ENCODE results near the gene ATCAY.

- TF ChIP-seq SMC3 (IDR thresholded peaks at IDR 0.05; ENCODE audit: low read depth, low read length), result no peak
- TF ChIP-seq, protein P1, sequence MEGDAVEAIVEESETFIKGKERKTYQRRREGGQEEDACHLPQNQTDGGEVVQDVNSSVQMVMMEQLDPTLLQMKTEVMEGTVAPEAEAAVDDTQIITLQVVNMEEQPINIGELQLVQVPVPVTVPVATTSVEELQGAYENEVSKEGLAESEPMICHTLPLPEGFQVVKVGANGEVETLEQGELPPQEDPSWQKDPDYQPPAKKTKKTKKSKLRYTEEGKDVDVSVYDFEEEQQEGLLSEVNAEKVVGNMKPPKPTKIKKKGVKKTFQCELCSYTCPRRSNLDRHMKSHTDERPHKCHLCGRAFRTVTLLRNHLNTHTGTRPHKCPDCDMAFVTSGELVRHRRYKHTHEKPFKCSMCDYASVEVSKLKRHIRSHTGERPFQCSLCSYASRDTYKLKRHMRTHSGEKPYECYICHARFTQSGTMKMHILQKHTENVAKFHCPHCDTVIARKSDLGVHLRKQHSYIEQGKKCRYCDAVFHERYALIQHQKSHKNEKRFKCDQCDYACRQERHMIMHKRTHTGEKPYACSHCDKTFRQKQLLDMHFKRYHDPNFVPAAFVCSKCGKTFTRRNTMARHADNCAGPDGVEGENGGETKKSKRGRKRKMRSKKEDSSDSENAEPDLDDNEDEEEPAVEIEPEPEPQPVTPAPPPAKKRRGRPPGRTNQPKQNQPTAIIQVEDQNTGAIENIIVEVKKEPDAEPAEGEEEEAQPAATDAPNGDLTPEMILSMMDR (conservative IDR thresholded peaks at IDR 0.05; ENCODE audit: low read depth, low read length), result no peak
- no peak for TF ChIP-seq POLR2A (IDR thresholded peaks at IDR 0.05; ENCODE audit: low read depth, low read length)
Measured at GRCh38 chr19:3975144-3975543, 94.7 kb downstream of the ATCAY start.
